SK-N-SH (cell line): ENCODE results near the gene SMIM3. TPM values are rescaled to one million over a fixed set of nuclear protein-coding genes. Genes with fewer than 3 reads are reported as not detected.
"Not testable (repeated sequence)": the region's sequence is repeated elsewhere in the genome, so short reads cannot be mapped to it uniquely, and the experiment has no call there.

Experiments used
- CTCF ChIA-PET: fragments of 300-600, 350-600 bp; formaldehyde crosslinking; extraction: SDS; loops from one replicate; lab custom pipeline; 2021; lab: Yijun Ruan, JAX
- POLR2A ChIA-PET: fragments of 350-600 bp; sonication (Branson Sonifier 250); formaldehyde crosslinking; extraction: SDS; loops from one replicate; lab custom pipeline; 2020; ENCODE audit warnings: antibody characterized with exemption, inconsistent platforms; lab: Yijun Ruan, JAX
- DNase-seq: peaks from one replicate; pipeline ENCODE4 v3.0.0; 2012
- H2AFZ ChIP-seq: fragments of 200-600 bp; sonication (generic); 2 replicates; pipeline ENCODE4 v1.8.1; 2016; ENCODE audit warnings: antibody characterized with exemption, mild to moderate bottlenecking, low read depth
- H3F3A ChIP-seq: fragments of 200-600 bp; sonication (generic); replicated peaks from 2 replicates; pipeline ENCODE3; 2016; ENCODE audit warnings: antibody characterized with exemption, mild to moderate bottlenecking; ENCODE audit not compliant: insufficient read depth
- H3K27ac ChIP-seq, 2 experiments: fragments of 200-500 bp in 1 of 2; fragments of 200-600 bp in 1 of 2; sonication (Bioruptor generic) in 1 of 2; sonication (generic), shearing (Covaris generic) in 1 of 2; 2 replicates each; pipeline versions ENCODE4 v1.5.1 to v1.6.1; 2014 to 2016; ENCODE audit warnings: low read depth in 2 of 2, inconsistent platforms in 1 of 2, low read length in 1 of 2, mild to moderate bottlenecking in 1 of 2, mixed read lengths in 1 of 2
- H3K27me3 ChIP-seq: fragments of 200-600 bp; sonication (generic), shearing (Covaris generic); 2 replicates; pipeline ENCODE4 v1.6.1; 2016; ENCODE audit warnings: mixed run types; ENCODE audit not compliant: insufficient read depth
- H3K36me3 ChIP-seq, 2 experiments: fragments of 200-500 bp in 1 of 2; fragments of 200-600 bp in 1 of 2; sonication (Bioruptor generic) in 1 of 2; sonication (generic) in 1 of 2; replicated peaks in 1 of 2; 2 replicates each; pipeline versions ENCODE3 to v1.5.1; 2014 to 2016; ENCODE audit warnings: low read length in 1 of 2, mild to moderate bottlenecking in 1 of 2; ENCODE audit not compliant: insufficient read depth in 2 of 2, control insufficient read depth in 1 of 2
- H3K4me1 ChIP-seq, 2 experiments: fragments of 200-500 bp in 1 of 2; fragments of 200-600 bp in 1 of 2; sonication (Bioruptor generic) in 1 of 2; sonication (generic), shearing (Covaris generic) in 1 of 2; 2 replicates each; pipeline versions ENCODE4 v1.5.1 to v1.6.1; 2014 to 2016; ENCODE audit warnings: low read depth in 1 of 2, low read length in 1 of 2, mixed run types in 1 of 2; ENCODE audit not compliant: insufficient read depth in 2 of 2, control insufficient read depth in 1 of 2
- H3K4me2 ChIP-seq: fragments of 200-600 bp; sonication (generic), shearing (Covaris generic); 2 replicates; pipeline ENCODE4 v1.6.1; 2017; ENCODE audit warnings: mixed run types
- H3K4me3 ChIP-seq, 2 experiments: fragments of 200-500 bp in 1 of 2; fragments of 200-600 bp in 1 of 2; sonication (Bioruptor generic) in 1 of 2; sonication (generic), shearing (Covaris generic) in 1 of 2; 2 replicates each; pipeline versions ENCODE4 v1.5.1 to v1.8.1; 2014 to 2016; ENCODE audit warnings: low read depth in 2 of 2, inconsistent platforms in 1 of 2, low read length in 1 of 2, mild to moderate bottlenecking in 1 of 2, mixed read lengths in 1 of 2, moderate library complexity in 1 of 2
- H3K79me2 ChIP-seq: fragments of 200-600 bp; sonication (generic); 2 replicates; pipeline ENCODE4 v1.8.1; 2017; ENCODE audit warnings: mild to moderate bottlenecking; ENCODE audit not compliant: insufficient read depth
- H3K9ac ChIP-seq: fragments of 200-600 bp; sonication (generic); 2 replicates; pipeline ENCODE4 v1.6.1; 2017; ENCODE audit warnings: mixed run types
- H3K9me2 ChIP-seq: fragments of 200-600 bp; sonication (generic); 2 replicates; pipeline ENCODE4 v1.6.1; 2017; ENCODE audit warnings: mixed run types
- H3K9me3 ChIP-seq: fragments of 200-600 bp; sonication (generic); 2 replicates; pipeline ENCODE4 v1.6.1; 2017; ENCODE audit warnings: mixed run types, mild to moderate bottlenecking, moderate library complexity
- H4K20me1 ChIP-seq: fragments of 200-600 bp; sonication (generic); 2 replicates; pipeline ENCODE4 v1.6.1; 2017; ENCODE audit warnings: mild to moderate bottlenecking, mixed run types; ENCODE audit not compliant: insufficient read depth
- CHD2 ChIP-seq: fragments of 150-350 bp; IDR thresholded peaks from 2 replicates; pipeline ENCODE4 v1.6.1; 2018; ENCODE audit warnings: low read length; ENCODE audit not compliant: partially characterized antibody
- ELF1 ChIP-seq: IDR thresholded peaks from 2 replicates; pipeline ENCODE4 v1.4.0; 2012
- EP300 ChIP-seq, 2 experiments: IDR thresholded peaks; 2 replicates each; pipeline versions ENCODE4 v1.4.0 to v1.6.1; 2012; ENCODE audit warnings: borderline replicate concordance in 1 of 2, low read depth in 1 of 2, low read length in 1 of 2
- IRF3 ChIP-seq: fragments of 150-350 bp; IDR thresholded peaks from 2 replicates; pipeline ENCODE4 v1.6.1; 2016; ENCODE audit warnings: mild to moderate bottlenecking, low read depth, low read length
- NRF1 ChIP-seq: IDR thresholded peaks from 2 replicates; pipeline ENCODE4 v1.6.1; 2012; ENCODE audit warnings: low read depth, mild to moderate bottlenecking, low read length
- SMC3 ChIP-seq: IDR thresholded peaks from 2 replicates; pipeline ENCODE4 v1.6.1; 2012; ENCODE audit warnings: low read depth, low read length, improper control_type of control experiment
- TEAD4 ChIP-seq: IDR thresholded peaks from 2 replicates; pipeline ENCODE4 v1.4.0; 2012; ENCODE audit warnings: mild to moderate bottlenecking, borderline replicate concordance; ENCODE audit not compliant: insufficient read depth
- WGBS: methylation state at CpG from one replicate; pipeline ENCODE4 v1.1.6; 2017; ENCODE audit warnings: low lambda C conversion rate; 5-methylcytosine and 5-hydroxymethylcytosine counted together
- polyA plus RNA-seq, 3 experiments: library from polyadenylated mRNA; depleted of rRNA; stranded (reverse); fragments of >200 nt; gene quantifications; 2 replicates each; pipeline ENCODE4 v1.2.3, GENCODE V29; 2012
- TF ChIP-seq, protein P1 (sequence below): IDR thresholded peaks from 2 replicates; pipeline ENCODE4; 2012

SMIM3 gene
- polyA plus RNA-seq, 1 of the 3 experiments (the other 2 are of a cell fraction): 39.9 TPM

DNA sequence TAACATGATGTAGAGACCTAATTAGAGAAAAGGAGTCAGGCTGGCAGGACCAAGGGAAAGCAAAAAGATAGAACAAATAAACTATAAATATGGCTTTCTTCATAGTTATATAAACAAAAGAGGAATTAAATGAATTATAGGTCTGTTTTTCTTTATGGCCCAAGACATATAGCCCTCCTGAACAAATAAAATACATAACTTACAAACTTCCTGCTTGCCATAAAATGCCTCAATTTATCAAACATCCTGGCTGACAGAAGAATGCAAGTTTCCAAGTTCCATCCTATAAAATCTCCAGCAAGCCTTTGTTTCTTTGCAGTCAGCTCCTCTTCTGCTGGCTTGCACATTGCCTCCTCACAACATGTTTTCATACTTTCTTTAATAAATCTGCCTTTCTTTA lies 36.5 kb downstream of the SMIM3 start:
- Histone ChIP-seq H3K4me2 (no peak overlapping the region), H3K27ac (no peak overlapping the region), H3F3A (no peaks in the 10 kb centered on the region), H3K79me2 (no peaks in the 10 kb centered on the region), H3K4me3 (no peak overlapping the region), H3K4me1 (no peaks in the 10 kb centered on the region), H4K20me1 (no peaks in the 10 kb centered on the region), H2AFZ (no peak overlapping the region), H3K36me3 (no peaks in the 10 kb centered on the region), H3K27me3 (no peaks in the 10 kb centered on the region), H3K9ac (no peak overlapping the region), H3K9me3 (0 out of 2 replicates have a peak, but pooled peaks cover 7% of the 10 kb centered on the region), H3K9me2 (no peaks in the 10 kb centered on the region)
- ChIA-PET POLR2A (no interaction called here), CTCF (interaction anchor here (0.7 to 1.5 kb wide), 3 partner anchors 10 to 671 kb away, joined by 3 to 7 read pairs (median 5); no protein-coding TSS in a partner anchor)
- TF ChIP-seq NRF1 (no peak), SMC3 (no peak), CHD2 (no peak), ELF1 (no peak), EP300 (IDR thresholded peaks at IDR 0.05; ENCODE audit: borderline replicate concordance in 1 of 2, low read depth in 1 of 2, low read length in 1 of 2) (no peak)
- TF ChIP-seq, protein P1, sequence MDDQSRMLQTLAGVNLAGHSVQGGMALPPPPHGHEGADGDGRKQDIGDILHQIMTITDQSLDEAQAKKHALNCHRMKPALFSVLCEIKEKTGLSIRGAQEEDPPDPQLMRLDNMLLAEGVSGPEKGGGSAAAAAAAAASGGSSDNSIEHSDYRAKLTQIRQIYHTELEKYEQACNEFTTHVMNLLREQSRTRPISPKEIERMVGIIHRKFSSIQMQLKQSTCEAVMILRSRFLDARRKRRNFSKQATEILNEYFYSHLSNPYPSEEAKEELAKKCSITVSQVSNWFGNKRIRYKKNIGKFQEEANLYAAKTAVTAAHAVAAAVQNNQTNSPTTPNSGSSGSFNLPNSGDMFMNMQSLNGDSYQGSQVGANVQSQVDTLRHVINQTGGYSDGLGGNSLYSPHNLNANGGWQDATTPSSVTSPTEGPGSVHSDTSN: no peak
- no peak for DNase-seq

DNA sequence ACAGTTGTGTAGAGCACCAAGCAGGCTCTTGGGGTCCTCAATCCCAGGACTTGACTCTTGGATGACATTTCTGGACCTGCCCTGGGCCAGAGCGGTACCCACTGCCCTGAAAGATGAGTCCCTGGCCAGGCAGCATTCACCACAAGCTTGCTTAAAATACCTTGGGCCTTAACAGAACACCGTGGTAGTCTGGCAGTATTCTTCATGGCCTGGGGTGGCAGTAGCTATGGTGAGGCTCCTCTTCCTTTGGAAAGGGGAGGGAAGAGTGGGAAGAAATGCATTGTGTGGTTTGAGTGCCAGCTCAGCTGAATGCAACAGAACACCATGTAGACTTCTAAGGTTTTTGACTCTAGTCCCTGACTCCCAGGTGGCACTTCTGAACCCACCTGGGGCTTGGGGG lies 38.4 kb downstream of the SMIM3 start:
- TF ChIP-seq IRF3: no peak
- TF ChIP-seq, all 33 proteins: peak for 0
- no peaks in the 10 kb centered on the region for H3F3A ChIP-seq
- WGBS: 37% methylated on average over 2 of the region's 2 CpGs
- no peak for DNase-seq
- no peak overlapping the region for H3K9ac ChIP-seq
- CTCF ChIA-PET: interaction anchor here (1.2 to 2.1 kb wide), 2 partner anchors 15 to 257 kb away, joined by 4 to 6 read pairs; no protein-coding TSS in a partner anchor
- H4K20me1 ChIP-seq: no peaks in the 10 kb centered on the region
- no peaks in the 10 kb centered on the region for H3K36me3 ChIP-seq
- H3K4me3 ChIP-seq: no peak overlapping the region
- 0 out of 2 replicates have a peak, but pooled peaks cover 7% of the 10 kb centered on the region for H3K9me3 ChIP-seq
- H3K9me2 ChIP-seq: no peaks in the 10 kb centered on the region
- H3K27ac ChIP-seq: no peak overlapping the region
- H3K4me1 ChIP-seq: no peaks in the 10 kb centered on the region
- H3K27me3 ChIP-seq: no peaks in the 10 kb centered on the region
- no peaks in the 10 kb centered on the region for H3K79me2 ChIP-seq
- H2AFZ ChIP-seq: no peak overlapping the region
- POLR2A ChIA-PET: no interaction called here
- no peak overlapping the region for H3K4me2 ChIP-seq

DNA sequence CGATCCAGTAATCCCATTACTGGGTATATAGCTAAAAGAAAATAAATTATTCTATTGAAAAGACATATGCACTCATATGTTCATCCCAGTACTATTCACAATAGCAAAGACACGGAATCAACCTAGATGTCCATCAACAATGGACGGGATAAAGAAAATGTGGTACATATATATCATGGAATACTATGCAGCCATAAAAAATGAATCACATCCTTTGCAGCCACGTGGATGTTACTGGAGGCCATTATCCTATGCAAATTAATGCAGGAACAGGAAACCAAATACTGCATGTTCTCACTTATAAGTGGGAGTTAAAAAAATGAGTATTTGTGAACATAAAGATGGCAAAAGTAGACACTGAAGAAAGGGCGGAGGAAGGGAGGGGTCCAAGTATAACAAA lies 51.2 kb downstream of the SMIM3 start:
- H3F3A ChIP-seq: no peaks in the 10 kb centered on the region
- no peaks in the 10 kb centered on the region for H4K20me1 ChIP-seq
- no peak overlapping the region for H3K27ac ChIP-seq
- WGBS: 9% methylated on average over 5 of the region's 5 CpGs
- H3K4me3 ChIP-seq: no peak overlapping the region
- H3K4me1 ChIP-seq: no peaks in the 10 kb centered on the region
- H3K79me2 ChIP-seq: no peaks in the 10 kb centered on the region
- no peak for TF ChIP-seq IRF3
- TF ChIP-seq TEAD4: no peak
- H3K9me3 ChIP-seq: no peaks in the 10 kb centered on the region
- H3K27me3 ChIP-seq: no peaks in the 10 kb centered on the region
- H3K9me2 ChIP-seq: no peaks in the 10 kb centered on the region
- ChIA-PET POLR2A (no interaction called here), CTCF (no interaction called here)
- no peak overlapping the region for H2AFZ ChIP-seq
- no peak overlapping the region for H3K9ac ChIP-seq
- no peak for DNase-seq
- no peak overlapping the region for H3K4me2 ChIP-seq
- no peaks in the 10 kb centered on the region for H3K36me3 ChIP-seq

- H3K27me3 ChIP-seq, H3K27ac ChIP-seq, H3F3A ChIP-seq, POLR2A ChIA-PET, H3K9me2 ChIP-seq, H3K79me2 ChIP-seq, DNase-seq, H4K20me1 ChIP-seq, H3K36me3 ChIP-seq, H3K9ac ChIP-seq, H2AFZ ChIP-seq, H3K4me3 ChIP-seq, H3K4me2 ChIP-seq, H3K9me3 ChIP-seq, H3K4me1 ChIP-seq, CTCF ChIA-PET: not testable (repeated sequence)
- 8% methylated on average over 3 of the region's 3 CpGs for WGBS
Measured at GRCh38 chr5:150831821-150832220, 53.3 kb downstream of the SMIM3 start.
